Measurements from ENCODE around the gene SMC5. TPM values are rescaled to one million over a fixed set of nuclear protein-coding genes. Genes with fewer than 3 reads are reported as not detected.

SMC5 gene
- total and polyA plus RNA-seq, 2 of the 8 experiments (the other 6 are each of a cell fraction or from before 2014, with no cell fraction given): 4.5 to 22.6 TPM

DNA sequence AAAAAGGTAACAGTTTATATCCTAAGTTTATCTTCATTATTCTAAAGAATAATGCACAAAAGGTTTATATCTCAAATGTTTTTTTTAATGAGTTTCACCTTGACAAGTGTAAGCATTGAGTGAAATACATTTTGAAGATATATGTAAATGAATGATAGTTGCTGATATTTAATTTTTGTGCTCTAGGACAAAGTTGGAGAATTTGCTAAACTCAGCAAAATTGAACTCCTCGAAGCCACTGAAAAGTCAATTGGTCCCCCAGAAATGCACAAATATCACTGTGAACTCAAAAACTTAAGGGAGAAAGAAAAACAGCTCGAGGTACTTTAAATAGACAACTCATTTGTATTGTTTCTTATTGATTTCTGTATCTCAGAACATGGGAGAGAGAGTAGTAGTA is 19.5 kb downstream of the SMC5 start:
- peaks cover 0 to 16% of the 10 kb centered on the region in 2 experiments; a peak in 1 of 4 replicates for H3K79me2 ChIP-seq (ENCODE audit: control insufficient read depth in 1 of 2, insufficient read depth in 2 of 2, low read length in 2 of 2)
- DNase-seq (ENCODE audit: low read depth in 1 of 2, low spot score in 2 of 2) (no peak), FAIRE-seq (no peak)
- no peak overlapping the region for H3K4me3 ChIP-seq (ENCODE audit: extremely low read depth in 1 of 4, insufficient read depth in 2 of 4, low read depth in 3 of 4, low read length in 4 of 4)
- H3K9me3 ChIP-seq (ENCODE audit: insufficient read depth in 2 of 2, low read depth in 1 of 2, low read length in 1 of 2): no peaks in the 10 kb centered on the region
- H4K8ac ChIP-seq (ENCODE audit: extremely low read depth, insufficient read depth, low read length): no peak overlapping the region
- no peak overlapping the region for H2AK5ac ChIP-seq (ENCODE audit: low read depth, low read length)
- H3K4me2 ChIP-seq (ENCODE audit: insufficient read depth in 1 of 2, low read depth in 2 of 2, low read length in 2 of 2): no peak overlapping the region
- H3K79me1 ChIP-seq (ENCODE audit: low read depth, low read length): no peaks in the 10 kb centered on the region
- H2BK5ac ChIP-seq (ENCODE audit: low read depth, low read length): no peak overlapping the region
- no peak overlapping the region for H3K9ac ChIP-seq (replicated peaks in 1 of 4; ENCODE audit: extremely low read depth in 1 of 4, low read depth in 3 of 4, low read length in 3 of 4)
- no peak overlapping the region for H2BK15ac ChIP-seq (ENCODE audit: low read length)
- no peaks in the 10 kb centered on the region for H3K27me3 ChIP-seq (replicated peaks in 1 of 4; ENCODE audit: control insufficient read depth in 3 of 4, extremely low read depth in 1 of 4, insufficient read depth in 3 of 4, low read length in 3 of 4)
- H4K91ac ChIP-seq (replicated peaks; ENCODE audit: insufficient read length, low read length): no peak overlapping the region
- ChIA-PET POLR2A (ENCODE audit: partially characterized antibody) (no interaction called here), CTCF (ENCODE audit: partially characterized antibody) (interaction anchor here (1.1 kb wide), 1 partner anchor 324 kb away, joined by 3 read pairs; no protein-coding TSS in a partner anchor)
- H3K36me3 ChIP-seq (ENCODE audit: control insufficient read depth in 2 of 4, insufficient read depth in 4 of 4, low read length in 3 of 4): peaks cover 0 to 44% (median 7%) of the 10 kb centered on the region in 4 experiments; a peak in 4 of 8 replicates
- 87% methylated on average over 2 of the region's 2 CpGs; no CpG with 5 or more reads in 1 of the 2 experiments for WGBS, 2 experiments (ENCODE audit: extremely low coverage in 1 of 2, insufficient coverage in 1 of 2, insufficient read length in 1 of 2, insufficient replicate concordance in 2 of 2, low coverage in 1 of 2, low lambda C conversion rate in 2 of 2, missing lambda C conversion rate in 1 of 2)
- H3K4me1 ChIP-seq (replicated peaks in 1 of 4; ENCODE audit: control insufficient read depth in 3 of 4, insufficient read depth in 4 of 4, low read length in 3 of 4): no peaks in the 10 kb centered on the region
- no peak overlapping the region for H3K27ac ChIP-seq (ENCODE audit: low read depth, low read length)
- H3K56ac ChIP-seq (replicated peaks; ENCODE audit: insufficient read length, low read depth, low read length): no peak overlapping the region
- no peak overlapping the region for H3K14ac ChIP-seq (ENCODE audit: insufficient read length)
- H3K4ac ChIP-seq (replicated peaks; ENCODE audit: insufficient read length, low read depth, low read length): no peak overlapping the region
- no peak overlapping the region for H2BK12ac ChIP-seq (ENCODE audit: low read depth, low read length)
- no peak overlapping the region for H3K18ac ChIP-seq (ENCODE audit: extremely low read depth, low read length)
- no peak overlapping the region for H4K5ac ChIP-seq (ENCODE audit: insufficient read length, low read depth, low read length)
- H3K23ac ChIP-seq (ENCODE audit: insufficient read length): no peak overlapping the region
- TF ChIP-seq, protein P1, sequence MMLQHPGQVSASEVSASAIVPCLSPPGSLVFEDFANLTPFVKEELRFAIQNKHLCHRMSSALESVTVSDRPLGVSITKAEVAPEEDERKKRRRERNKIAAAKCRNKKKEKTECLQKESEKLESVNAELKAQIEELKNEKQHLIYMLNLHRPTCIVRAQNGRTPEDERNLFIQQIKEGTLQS (IDR thresholded peaks at IDR 0.05; ENCODE audit: insufficient read depth, low read depth, low read length): no peak
- TF ChIP-seq EP300 (IDR thresholded peaks at IDR 0.05; ENCODE audit: borderline replicate concordance in 1 of 2, low read depth in 2 of 2, low read length in 2 of 2) (no peak), MAFK (IDR thresholded peaks at IDR 0.05; ENCODE audit: low read depth, low read length) (peak; percentile 8; the same call in 1 of the 2 replicates)
- no peak overlapping the region for H2BK20ac ChIP-seq (ENCODE audit: low read length)
- no peak overlapping the region for H2BK120ac ChIP-seq (replicated peaks; ENCODE audit: low read depth, low read length)
- H3K23me2 ChIP-seq (ENCODE audit: low read depth, low read length): no peaks in the 10 kb centered on the region
- H4K20me1 ChIP-seq (replicated peaks in 1 of 2; ENCODE audit: control insufficient read depth in 1 of 2, insufficient read depth in 2 of 2, low read length in 2 of 2): peaks cover 0 to 2% of the 10 kb centered on the region in 2 experiments
- no peak overlapping the region for H2AFZ ChIP-seq (ENCODE audit: low read length)
